ENCODE measurements around the gene STXBP6. TPM values are rescaled to one million over a fixed set of nuclear protein-coding genes. Genes with fewer than 3 reads are reported as not detected.

STXBP6 gene
- total RNA-seq, 1 donor: 5.8 TPM

DNA sequence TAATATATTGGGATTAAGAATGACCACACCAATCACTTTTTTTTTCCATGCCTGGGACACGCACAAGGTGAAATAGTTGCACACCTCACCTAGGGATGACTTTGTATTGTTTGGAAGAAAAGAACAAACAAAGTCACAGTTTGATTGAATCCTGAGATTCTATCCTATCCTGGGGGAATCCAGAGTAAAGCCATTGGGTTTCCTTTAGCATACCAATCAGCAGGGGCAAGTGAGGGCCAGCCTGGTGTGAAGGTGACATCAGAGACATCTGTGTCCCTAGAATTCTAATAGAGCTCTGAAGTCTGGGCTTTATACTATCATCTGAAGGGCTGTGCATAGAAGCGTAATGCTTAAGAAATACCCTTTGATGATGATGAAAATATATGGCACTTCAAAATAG, 199.9 kb downstream of the STXBP6 start:
- Histone ChIP-seq H3K4me2 (ENCODE audit: insufficient read depth, low read length) (no peak overlapping the region), H3K27me3 (ENCODE audit: insufficient read depth, low read length) (no peaks in the 10 kb centered on the region), H3K27ac (ENCODE audit: low read depth, low read length) (no peak overlapping the region), H3K4me3 (ENCODE audit: insufficient read depth, low read length) (no peak overlapping the region), H3K36me3 (ENCODE audit: insufficient read depth, low read length) (no peaks in the 10 kb centered on the region), H4K20me1 (ENCODE audit: insufficient read depth, low read length) (no peaks in the 10 kb centered on the region), H3K9me3 (ENCODE audit: low read depth, low read length) (no peaks in the 10 kb centered on the region), H3K79me2 (ENCODE audit: insufficient read depth, low read length) (no peaks in the 10 kb centered on the region), H3K4me1 (ENCODE audit: insufficient read depth, low read length) (no peaks in the 10 kb centered on the region), H2AFZ (ENCODE audit: low read length) (no peak overlapping the region)
- TF ChIP-seq, protein P1, sequence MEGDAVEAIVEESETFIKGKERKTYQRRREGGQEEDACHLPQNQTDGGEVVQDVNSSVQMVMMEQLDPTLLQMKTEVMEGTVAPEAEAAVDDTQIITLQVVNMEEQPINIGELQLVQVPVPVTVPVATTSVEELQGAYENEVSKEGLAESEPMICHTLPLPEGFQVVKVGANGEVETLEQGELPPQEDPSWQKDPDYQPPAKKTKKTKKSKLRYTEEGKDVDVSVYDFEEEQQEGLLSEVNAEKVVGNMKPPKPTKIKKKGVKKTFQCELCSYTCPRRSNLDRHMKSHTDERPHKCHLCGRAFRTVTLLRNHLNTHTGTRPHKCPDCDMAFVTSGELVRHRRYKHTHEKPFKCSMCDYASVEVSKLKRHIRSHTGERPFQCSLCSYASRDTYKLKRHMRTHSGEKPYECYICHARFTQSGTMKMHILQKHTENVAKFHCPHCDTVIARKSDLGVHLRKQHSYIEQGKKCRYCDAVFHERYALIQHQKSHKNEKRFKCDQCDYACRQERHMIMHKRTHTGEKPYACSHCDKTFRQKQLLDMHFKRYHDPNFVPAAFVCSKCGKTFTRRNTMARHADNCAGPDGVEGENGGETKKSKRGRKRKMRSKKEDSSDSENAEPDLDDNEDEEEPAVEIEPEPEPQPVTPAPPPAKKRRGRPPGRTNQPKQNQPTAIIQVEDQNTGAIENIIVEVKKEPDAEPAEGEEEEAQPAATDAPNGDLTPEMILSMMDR (IDR thresholded peaks at IDR 0.05; ENCODE audit: extremely low read depth, low read depth, low read length): no peak
- no peak for DNase-seq (ENCODE audit: insufficient read length, low spot score, missing footprints)

DNA sequence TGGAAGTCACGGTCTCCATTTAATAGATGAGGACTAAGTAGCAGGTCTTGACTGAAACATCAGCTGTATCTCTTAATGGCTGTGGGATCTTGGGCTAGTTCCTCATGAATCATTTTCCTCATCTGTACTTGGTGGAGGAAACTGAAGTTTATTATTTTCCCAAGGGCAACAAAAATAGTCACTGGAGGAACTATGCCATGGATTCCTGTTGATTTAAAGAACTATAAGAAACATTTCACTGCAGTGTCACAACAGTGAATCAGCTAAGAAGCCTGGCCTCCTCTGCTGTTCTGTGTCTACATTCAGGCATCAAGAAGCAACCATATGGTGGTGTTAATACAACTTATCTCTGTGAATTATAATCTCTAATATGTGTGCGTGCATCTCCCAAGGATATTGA, 200.5 kb downstream of the STXBP6 start:
- no peak overlapping the region for H3K4me3 ChIP-seq (ENCODE audit: insufficient read depth, low read length)
- TF ChIP-seq, protein P1 (IDR thresholded peaks at IDR 0.05; ENCODE audit: extremely low read depth, low read depth, low read length): no peak
- no peaks in the 10 kb centered on the region for H3K36me3 ChIP-seq (ENCODE audit: insufficient read depth, low read length)
- H3K27ac ChIP-seq (ENCODE audit: low read depth, low read length): no peak overlapping the region
- H3K4me2 ChIP-seq (ENCODE audit: insufficient read depth, low read length): no peak overlapping the region
- H4K20me1 ChIP-seq (ENCODE audit: insufficient read depth, low read length): no peaks in the 10 kb centered on the region
- no peaks in the 10 kb centered on the region for H3K27me3 ChIP-seq (ENCODE audit: insufficient read depth, low read length)
- H3K4me1 ChIP-seq (ENCODE audit: insufficient read depth, low read length): no peaks in the 10 kb centered on the region
- no peak overlapping the region for H2AFZ ChIP-seq (ENCODE audit: low read length)
- no peaks in the 10 kb centered on the region for H3K79me2 ChIP-seq (ENCODE audit: insufficient read depth, low read length)
- H3K9me3 ChIP-seq (ENCODE audit: low read depth, low read length): no peaks in the 10 kb centered on the region
- no peak for DNase-seq (ENCODE audit: insufficient read length, low spot score, missing footprints)

DNA sequence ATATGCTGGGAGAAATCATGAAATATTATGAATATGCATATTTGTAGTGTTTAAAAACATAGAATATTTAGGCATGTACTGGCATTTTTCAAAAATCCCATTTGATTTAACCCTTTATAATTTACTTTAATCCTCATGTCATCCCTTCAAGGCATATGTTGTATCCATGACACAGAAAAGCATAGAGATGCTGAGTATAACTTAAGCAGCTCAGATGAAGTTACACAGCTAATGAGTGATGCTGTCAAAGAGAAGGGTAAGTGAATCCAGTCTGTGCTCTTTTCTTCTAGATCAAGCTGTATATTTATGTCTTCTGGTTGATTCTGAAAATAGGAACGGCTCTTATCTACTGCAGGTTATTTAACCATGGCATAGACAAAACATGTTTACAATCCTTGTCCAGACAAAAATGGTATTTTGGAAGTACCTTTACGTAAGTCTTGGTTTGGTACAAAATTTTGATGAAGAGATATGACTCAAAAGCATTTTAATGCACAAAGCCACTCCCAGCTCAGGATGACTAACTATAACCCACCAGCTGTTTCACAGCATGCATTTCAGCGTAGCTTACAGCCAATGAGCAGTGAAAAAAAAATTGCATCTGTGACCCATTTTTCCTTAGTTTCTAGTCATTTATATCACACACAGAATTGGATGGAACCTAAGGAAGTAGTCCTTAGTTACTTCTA, 201.7 kb downstream of the STXBP6 start:
- DNase-seq (ENCODE audit: insufficient read length, low spot score, missing footprints): no peak
- H3K27ac ChIP-seq (ENCODE audit: low read depth, low read length): no peak overlapping the region
- TF ChIP-seq, protein P1 (IDR thresholded peaks at IDR 0.05; ENCODE audit: extremely low read depth, low read depth, low read length): no peak
- H3K4me1 ChIP-seq (ENCODE audit: insufficient read depth, low read length): no peaks in the 10 kb centered on the region
- H3K79me2 ChIP-seq (ENCODE audit: insufficient read depth, low read length): no peaks in the 10 kb centered on the region
- no peak overlapping the region for H2AFZ ChIP-seq (ENCODE audit: low read length)
- H3K4me2 ChIP-seq (ENCODE audit: insufficient read depth, low read length): no peak overlapping the region
- H3K36me3 ChIP-seq (ENCODE audit: insufficient read depth, low read length): no peaks in the 10 kb centered on the region
- no peaks in the 10 kb centered on the region for H3K9me3 ChIP-seq (ENCODE audit: low read depth, low read length)
- H3K4me3 ChIP-seq (ENCODE audit: insufficient read depth, low read length): no peak overlapping the region
- H4K20me1 ChIP-seq (ENCODE audit: insufficient read depth, low read length): no peaks in the 10 kb centered on the region
- H3K27me3 ChIP-seq (ENCODE audit: insufficient read depth, low read length): no peaks in the 10 kb centered on the region

DNA sequence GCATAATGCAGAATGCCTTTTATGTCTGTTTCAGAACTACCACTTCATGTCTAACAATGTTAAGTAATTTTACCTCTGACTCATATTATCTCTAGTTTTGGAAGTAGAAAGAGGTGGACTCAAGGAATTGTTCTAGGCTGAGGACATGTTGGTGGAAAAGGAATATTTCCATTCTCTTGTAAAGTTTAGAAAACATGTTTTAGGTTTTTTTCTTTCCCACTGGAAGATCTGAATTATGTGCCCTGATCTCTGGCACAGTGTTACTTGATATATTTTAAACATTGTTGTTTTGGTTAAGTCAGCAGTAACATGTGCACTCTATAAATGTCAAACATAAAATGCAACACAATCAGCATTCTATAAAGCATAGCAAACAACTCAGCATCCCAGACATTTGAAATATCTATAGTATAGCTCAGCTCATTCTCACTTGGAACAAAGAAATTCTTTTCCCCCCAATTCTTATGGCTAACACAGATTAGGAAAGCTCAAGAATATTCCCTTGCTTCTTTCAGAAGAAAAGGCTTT, 202.3 kb downstream of the STXBP6 start:
- Histone ChIP-seq H3K4me3 (ENCODE audit: insufficient read depth, low read length) (no peak overlapping the region), H2AFZ (ENCODE audit: low read length) (no peak overlapping the region), H3K4me2 (ENCODE audit: insufficient read depth, low read length) (no peak overlapping the region), H3K27me3 (ENCODE audit: insufficient read depth, low read length) (no peaks in the 10 kb centered on the region), H3K27ac (ENCODE audit: low read depth, low read length) (no peak overlapping the region), H4K20me1 (ENCODE audit: insufficient read depth, low read length) (no peaks in the 10 kb centered on the region), H3K4me1 (ENCODE audit: insufficient read depth, low read length) (no peaks in the 10 kb centered on the region), H3K36me3 (ENCODE audit: insufficient read depth, low read length) (no peaks in the 10 kb centered on the region), H3K9me3 (ENCODE audit: low read depth, low read length) (no peaks in the 10 kb centered on the region), H3K79me2 (ENCODE audit: insufficient read depth, low read length) (no peaks in the 10 kb centered on the region)
- no peak for DNase-seq (ENCODE audit: insufficient read length, low spot score, missing footprints)
- TF ChIP-seq, protein P1 (IDR thresholded peaks at IDR 0.05; ENCODE audit: extremely low read depth, low read depth, low read length): no peak
